ENCODE data around the gene FOXRED2. TPM values are rescaled to one million over a fixed set of nuclear protein-coding genes. Genes with fewer than 3 reads are reported as not detected.
"Not testable (repeated sequence)": the region's sequence is repeated elsewhere in the genome, so short reads cannot be mapped to it uniquely, and the experiment has no call there.

Gene FOXRED2
- total RNA-seq, 1 experiment from 2014 or later, result 19.5 TPM

- DNase-seq (ENCODE audit: low read depth), result peak; percentile 83
Measured at GRCh38 chr22:36470162-36470993, 36.5 kb downstream of the FOXRED2 start.

GRCh38 chr22:36469094-36469710 is 37.6 kb downstream of the FOXRED2 start:
- DNase-seq (ENCODE audit: low read depth), result no peak

GRCh38 chr22:36467946-36468345 is 38.9 kb downstream of the FOXRED2 start:
- DNase-seq (ENCODE audit: low read depth), result peak; percentile 97

GRCh38 chr22:36467042-36467810 is 39.6 kb downstream of the FOXRED2 start:
- DNase-seq (ENCODE audit: low read depth), result peak; percentile 51

GRCh38 chr22:36466258-36466657 is 40.6 kb downstream of the FOXRED2 start:
- DNase-seq (ENCODE audit: low read depth), result no peak

GRCh38 chr22:36465232-36466021 is 41.4 kb downstream of the FOXRED2 start:
- peak; percentile 67 for DNase-seq (ENCODE audit: low read depth)

- no peak for DNase-seq (ENCODE audit: low read depth)
Measured at GRCh38 chr22:36464715-36465231, 42.1 kb downstream of the FOXRED2 start.

GRCh38 chr22:36463783-36464184 is 43.1 kb downstream of the FOXRED2 start:
- DNase-seq (ENCODE audit: low read depth), result no peak

- DNase-seq (ENCODE audit: low read depth), result peak; percentile 91
Measured at GRCh38 chr22:36461665-36462649, 44.9 kb downstream of the FOXRED2 start.

GRCh38 chr22:36460202-36460601 is 46.6 kb downstream of the FOXRED2 start:
- DNase-seq (ENCODE audit: low read depth), result no peak

- DNase-seq (ENCODE audit: low read depth), result no peak
Measured at GRCh38 chr22:36457688-36458450, 49.0 kb downstream of the FOXRED2 start.

- DNase-seq (ENCODE audit: low read depth), result no peak
Measured at GRCh38 chr22:36456464-36456845, 50.4 kb downstream of the FOXRED2 start.

GRCh38 chr22:36455571-36456463 is 51.0 kb downstream of the FOXRED2 start:
- no peak for DNase-seq (ENCODE audit: low read depth)

- DNase-seq (ENCODE audit: low read depth), result no peak
Measured at GRCh38 chr22:36454916-36455570, 51.8 kb downstream of the FOXRED2 start.

GRCh38 chr22:36453855-36454378 is 52.9 kb downstream of the FOXRED2 start:
- DNase-seq (ENCODE audit: low read depth), result no peak

- DNase-seq (ENCODE audit: low read depth), result not testable (repeated sequence)
Measured at GRCh38 chr22:36452978-36453607, 53.7 kb downstream of the FOXRED2 start.
